ENCODE measurements around the gene TNFAIP8L1. TPM values are rescaled to one million over a fixed set of nuclear protein-coding genes. Genes with fewer than 3 reads are reported as not detected.
A peak's percentile ranks its signal among the peaks of the same experiment; 100 is the strongest.

The TNFAIP8L1 gene
- total RNA-seq, 1 experiment from 2014 or later: 22.2 TPM

GRCh38 chr19:4664642-4665041, 25.3 kb downstream of the TNFAIP8L1 start (continued):
- TF ChIP-seq FOSL1 (IDR thresholded peaks at IDR 0.05; ENCODE audit: low read depth) (no peak), MAX (IDR thresholded peaks at IDR 0.05) (no peak)

GRCh38 chr19:4669723-4670480, 30.6 kb downstream of the TNFAIP8L1 start, which contains the start of gene MYDGF:
MYDGF (minus strand) TSS chr19:4670342; CDS start chr19:4670334, 8 bp downstream.
- ChIA-PET POLR2A (no interaction called here), CTCF (interaction anchor here (1.0 kb wide), 1 partner anchor 10 kb away, joined by 3 read pairs; no protein-coding TSS in a partner anchor), RAD21 (ENCODE audit: low non-redundant PET in 1 of 2, low total read pairs in 2 of 2, uncharacterized antibody in 2 of 2, unreplicated experiment in 2 of 2) (no interaction called here)
- H3K4me3 ChIP-seq (replicated peaks in 1 of 2; ENCODE audit: low read depth in 1 of 2, low read length in 2 of 2): peak within 1 kb of the TSS; percentile 94 to 95
- H2AFZ ChIP-seq (ENCODE audit: low read depth, low read length, poor library complexity, severe bottlenecking): peak within 1 kb of the TSS; percentile 92
- peaks cover 36% of the 10 kb centered on the region for H3K79me2 ChIP-seq (ENCODE audit: insufficient read depth, low read length)
- H3K27me3 ChIP-seq (ENCODE audit: insufficient read depth, low read length): no peaks in the 10 kb centered on the region
- H3K9me2 ChIP-seq (ENCODE audit: insufficient read depth): no peaks in the 10 kb centered on the region
- intact Hi-C loops (cut with micrococcal nuclease): loop anchor here (2.0 kb wide), 1 partner anchor 121 kb away; the partner anchor contains the start of gene FEM1A
- BruUV-seq (replicated peaks): no TSS peak
- H3K9me3 ChIP-seq (ENCODE audit: control insufficient read depth in 1 of 2, insufficient read depth in 1 of 2, low read depth in 1 of 2, low read length in 2 of 2): no peaks in the 10 kb centered on the region
- peak within 1 kb of the TSS; percentile 92 for H3K27ac ChIP-seq (ENCODE audit: low read depth, low read length)
- peak; percentile 74 for DNase-seq (ENCODE audit: low read depth, low spot score)
- H4K20me1 ChIP-seq (ENCODE audit: insufficient read depth): no peaks in the 10 kb centered on the region
- H3K4me1 ChIP-seq (ENCODE audit: control insufficient read depth in 1 of 2, insufficient read depth in 2 of 2, low read length in 2 of 2): peaks cover 18 to 25% of the 10 kb centered on the region in 2 experiments
- H3K9ac ChIP-seq (ENCODE audit: low read length): peak within 1 kb of the TSS; percentile 92
- H3K4me2 ChIP-seq (ENCODE audit: low read length): peak within 1 kb of the TSS; percentile 97
- ATAC-seq: peak; percentile 89
- peaks cover 10 to 13% of the 10 kb centered on the region in 2 experiments; a peak in 3 of 4 replicates for H3K36me3 ChIP-seq (ENCODE audit: control insufficient read depth in 1 of 2, insufficient read depth in 2 of 2, low read length in 2 of 2)
- TF ChIP-seq SP1 (IDR thresholded peaks at IDR 0.05; ENCODE audit: low read depth): peak; percentile 64; the same call in 1 of the 2 replicates
- no peak for TF ChIP-seq ZBTB33 (IDR thresholded peaks at IDR 0.05; ENCODE audit: extremely low read depth, insufficient replicate concordance, low read length)
- no peak for TF ChIP-seq FOSL1 (IDR thresholded peaks at IDR 0.05; ENCODE audit: low read depth)
- peak; percentile 91 for TF ChIP-seq MAX (IDR thresholded peaks at IDR 0.05)
- no peak for TF ChIP-seq ZNF274 (IDR thresholded peaks at IDR 0.05; ENCODE audit: low read depth, low read length)
- TF ChIP-seq ELF1 (IDR thresholded peaks at IDR 0.05; ENCODE audit: borderline replicate concordance, low read depth): no peak
- peak; percentile 82 for TF ChIP-seq POLR2AphosphoS5 (IDR thresholded peaks at IDR 0.05; ENCODE audit: low read depth, low read length)
- TF ChIP-seq TCF7L2 (IDR thresholded peaks at IDR 0.05; ENCODE audit: borderline replicate concordance, extremely low read depth, insufficient read depth, insufficient read length): no peak
- no peak for TF ChIP-seq RAD21 (IDR thresholded peaks at IDR 0.05; ENCODE audit: low read depth)
- peak; percentile 58; the same call in 1 of the 2 replicates for TF ChIP-seq EGR1 (IDR thresholded peaks at IDR 0.05; ENCODE audit: low read depth)
- no peak for TF ChIP-seq CTCF (IDR thresholded peaks at IDR 0.05 in 2 of 3, conservative IDR thresholded peaks at IDR 0.05 in 1 of 3; ENCODE audit: borderline replicate concordance in 1 of 3, insufficient read depth in 1 of 3, low read depth in 2 of 3, low read length in 2 of 3)
- TF ChIP-seq JUND (IDR thresholded peaks at IDR 0.05): no peak
- TF ChIP-seq POLR2A (IDR thresholded peaks at IDR 0.05; ENCODE audit: borderline replicate concordance, extremely low read depth, insufficient read depth, insufficient read length): peak; percentile 50
- peak; percentile 97 for TF ChIP-seq YY1 (IDR thresholded peaks at IDR 0.05; ENCODE audit: extremely low read depth, insufficient replicate concordance, low read depth, low read length)
- no peak for TF ChIP-seq CEBPB (IDR thresholded peaks at IDR 0.05; ENCODE audit: low read depth)
- no peak for TF ChIP-seq EZH2phosphoT487 (IDR thresholded peaks at IDR 0.05; ENCODE audit: borderline replicate concordance)

All from HCT116 (cell line).